Colonic mucosa (tissue), 4 donors: ENCODE results near the gene CAPG. TPM values are rescaled to one million over a fixed set of nuclear protein-coding genes. Genes with fewer than 3 reads are reported as not detected.
A peak's percentile ranks its signal among the peaks of the same experiment; 100 is the strongest.

Experiments used
- DNase-seq: peaks from one replicate; pipeline ENCODE4 v3.0.0-alpha.2; 2020
- H3K27ac ChIP-seq: fragments of 200-600 bp; one replicate; pipeline ENCODE4 v1.8.0; 2021
- H3K27me3 ChIP-seq: fragments of 200-600 bp; one replicate; pipeline ENCODE4 v1.8.0; 2021
- H3K36me3 ChIP-seq: fragments of 200-600 bp; one replicate; pipeline ENCODE4 v1.8.0; 2021
- H3K4me1 ChIP-seq: fragments of 200-600 bp; one replicate; pipeline ENCODE4 v1.8.0; 2021; ENCODE audit warnings: mild to moderate bottlenecking
- H3K4me3 ChIP-seq: fragments of 200-600 bp; one replicate; pipeline ENCODE4 v1.8.0; 2021
- H3K9ac ChIP-seq, 2 donors: one replicate each; pipeline ENCODE4 v1.7.0; 2013; ENCODE audit warnings: control low read depth in 2 of 2, low read depth in 2 of 2, low read length in 2 of 2
- H3K9me3 ChIP-seq: fragments of 200-600 bp; one replicate; pipeline ENCODE4 v1.8.0; 2021
- CTCF ChIP-seq: fragments of 200-600 bp; IDR thresholded peaks from one replicate; pipeline ENCODE4 v1.8.0; 2022; ENCODE audit warnings: antibody characterized with exemption, mild to moderate bottlenecking
- intact Hi-C: fragments of 100-400 bp; cut with DNase I; formaldehyde crosslinking; loops from one replicate; pipeline ENCODE4 v1.14.1; 2022
- total RNA-seq, 2 donors: library from RNA; stranded (reverse); fragmentation: NEBNext Ultra II Directional in 1 of 2; extraction: Animal tissue kit (Norgen Biotek cat#: 25700) in 1 of 2; gene quantifications; one replicate each; pipeline ENCODE4 v1.2.1, GENCODE V29; 2021
- donor health status: healthy.
- donor health status: DM: no; HTN: no; CAD: no.
- donor health status: DM: no; HTN: no; CAD: no.

Gene CAPG
- total RNA-seq, 2 donors from 2014 or later: 102 to 105 TPM

GRCh38 chr2:85396531-85397470, 13.4 kb downstream of the CAPG start:
- intact Hi-C loops: loop anchor here (10.0 kb wide), 1 partner anchor 158 kb away; no protein-coding TSS in a partner anchor
- Histone ChIP-seq H3K27me3 (no peaks in the 10 kb centered on the region), H3K4me1 (no peaks in the 10 kb centered on the region), H3K9ac (no peak overlapping the region), H3K36me3 (no peaks in the 10 kb centered on the region), H3K27ac (no peak overlapping the region), H3K9me3 (no peaks in the 10 kb centered on the region), H3K4me3 (no peak overlapping the region)
- peak; percentile 12 for DNase-seq
- TF ChIP-seq CTCF: no peak

- intact Hi-C loops: loop anchor here (10.0 kb wide), 1 partner anchor 159 kb away; no protein-coding TSS in a partner anchor
- Histone ChIP-seq H3K36me3 (no peaks in the 10 kb centered on the region), H3K27me3 (no peaks in the 10 kb centered on the region), H3K4me1 (no peaks in the 10 kb centered on the region), H3K27ac (no peak overlapping the region), H3K4me3 (no peak overlapping the region), H3K9me3 (no peaks in the 10 kb centered on the region), H3K9ac (no peak overlapping the region)
- peak; percentile 6 for DNase-seq
- no peak for TF ChIP-seq CTCF
Observed at GRCh38 chr2:85395912-85396475, 14.2 kb downstream of the CAPG start.

GRCh38 chr2:85394976-85395375, 15.2 kb downstream of the CAPG start:
- Histone ChIP-seq H3K27ac (no peak overlapping the region), H3K4me1 (no peaks in the 10 kb centered on the region), H3K9me3 (no peaks in the 10 kb centered on the region), H3K4me3 (no peak overlapping the region), H3K27me3 (no peaks in the 10 kb centered on the region), H3K36me3 (no peaks in the 10 kb centered on the region), H3K9ac (no peak overlapping the region)
- DNase-seq: no peak
- intact Hi-C loops: loop anchor here (10.0 kb wide), 1 partner anchor 160 kb away; no protein-coding TSS in a partner anchor
- no peak for TF ChIP-seq CTCF

GRCh38 chr2:85394261-85394681, 15.9 kb downstream of the CAPG start:
- Histone ChIP-seq H3K36me3 (no peaks in the 10 kb centered on the region), H3K9me3 (no peaks in the 10 kb centered on the region), H3K4me3 (no peak overlapping the region), H3K9ac (no peak overlapping the region), H3K27me3 (no peaks in the 10 kb centered on the region), H3K27ac (no peak overlapping the region), H3K4me1 (no peaks in the 10 kb centered on the region)
- DNase-seq: no peak
- no peak for TF ChIP-seq CTCF
- intact Hi-C loops: loop anchor here (10.0 kb wide), 1 partner anchor 161 kb away; no protein-coding TSS in a partner anchor

- TF ChIP-seq CTCF: no peak
- Histone ChIP-seq H3K4me3 (no peak overlapping the region), H3K27me3 (no peaks in the 10 kb centered on the region), H3K36me3 (no peaks in the 10 kb centered on the region), H3K9ac (no peak overlapping the region), H3K27ac (no peak overlapping the region), H3K9me3 (no peaks in the 10 kb centered on the region), H3K4me1 (no peaks in the 10 kb centered on the region)
- intact Hi-C loops: loop anchor here (10.0 kb wide), 1 partner anchor 161 kb away; no protein-coding TSS in a partner anchor
- DNase-seq: no peak
Observed at GRCh38 chr2:85393836-85394235, 16.3 kb downstream of the CAPG start.
